Measurements from ENCODE around the gene VAPA.

The VAPA gene

GRCh38 chr18:10003281-10003680 is 89.5 kb downstream of the VAPA start:
- DNase-seq (ENCODE audit: low read depth), result no peak
- H3K4me3 ChIP-seq (ENCODE audit: low read length), result no peak overlapping the region
- TF ChIP-seq CTCF (conservative IDR thresholded peaks at IDR 0.05; ENCODE audit: low read depth, low read length), result no peak

- TF ChIP-seq CTCF (conservative IDR thresholded peaks at IDR 0.05; ENCODE audit: low read depth, low read length), result no peak
- DNase-seq (ENCODE audit: low read depth), result no peak
- no peak overlapping the region for H3K4me3 ChIP-seq (ENCODE audit: low read length)
Measured at GRCh38 chr18:10003866-10004265, 90.0 kb downstream of the VAPA start.

- DNase-seq (ENCODE audit: low read depth), result no peak
- H3K4me3 ChIP-seq (ENCODE audit: low read length), result no peak overlapping the region
- peak; percentile 35 for TF ChIP-seq CTCF (conservative IDR thresholded peaks at IDR 0.05; ENCODE audit: low read depth, low read length)
Measured at GRCh38 chr18:10006311-10006893, 92.6 kb downstream of the VAPA start.

- no peak overlapping the region for H3K4me3 ChIP-seq (ENCODE audit: low read length)
- no peak for TF ChIP-seq CTCF (conservative IDR thresholded peaks at IDR 0.05; ENCODE audit: low read depth, low read length)
- DNase-seq (ENCODE audit: low read depth), result no peak
Measured at GRCh38 chr18:10008006-10008647, 94.3 kb downstream of the VAPA start.
